GM21737 (cell line): ENCODE results near the gene ZC3H14.

ENCODE experiments used
- ATAC-seq: cut with Tn5 transposase; IDR thresholded peaks from one replicate; pipeline ENCODE4 v1.9.1; 2021; ENCODE audit warnings: mild to moderate bottlenecking, moderate library complexity; ENCODE audit not compliant: unreplicated experiment

ZC3H14 gene

DNA sequence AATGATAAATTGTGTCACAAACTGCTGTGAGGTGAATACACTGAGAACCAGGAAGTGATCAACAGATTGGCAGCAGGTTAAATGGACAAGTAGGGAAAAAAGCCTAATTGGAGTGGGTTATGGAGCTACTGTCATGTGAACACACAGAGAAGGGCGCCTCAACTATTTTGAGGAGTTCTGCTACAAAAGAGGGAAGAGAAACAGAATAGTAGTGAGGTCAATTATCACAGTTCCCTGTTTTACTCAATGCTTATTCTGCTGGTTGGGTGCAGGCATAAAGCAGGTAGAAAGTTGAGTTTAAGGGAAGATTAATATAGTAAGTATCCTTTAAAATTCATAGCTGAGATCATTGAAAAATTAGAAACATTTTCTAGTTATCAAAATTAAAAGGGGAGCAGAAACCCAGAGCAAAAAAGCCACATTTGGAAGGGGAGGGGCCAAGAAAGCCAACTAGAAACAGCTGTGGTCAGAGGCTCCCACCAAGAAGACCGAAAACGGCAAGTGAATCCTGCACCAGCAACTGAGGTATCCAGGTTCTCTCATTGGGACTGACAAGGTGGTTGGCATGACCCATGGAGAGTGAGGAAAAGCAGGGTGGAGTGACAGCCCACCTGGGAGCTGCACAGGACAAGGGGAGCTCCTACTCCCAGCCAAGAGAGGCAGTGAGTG is 105.7 kb downstream of the ZC3H14 start:
- peak; percentile 47 for ATAC-seq

GRCh38 chr14:88669346-88669745 is 106.5 kb downstream of the ZC3H14 start:
- ATAC-seq = no peak
